ENCODE results near the gene P4HA2. TPM values are rescaled to one million over a fixed set of nuclear protein-coding genes. Genes with fewer than 3 reads are reported as not detected.

P4HA2 gene
- polyA plus RNA-seq, 1 of the 3 experiments (the other 2 are of a cell fraction): 67.2 TPM

GRCh38 chr5:132190161-132190817 is 37.4 kb downstream of the P4HA2 start (continued):
- TF ChIP-seq RAD21 (IDR thresholded peaks at IDR 0.05; ENCODE audit: low read length) (peak; percentile 68), CHD2 (IDR thresholded peaks at IDR 0.05; ENCODE audit: low read length, partially characterized antibody) (peak; percentile 68), GABPA (IDR thresholded peaks at IDR 0.05; ENCODE audit: low read depth) (peak; percentile 82), JUND (IDR thresholded peaks at IDR 0.05) (no peak)
- TF ChIP-seq, protein P1, sequence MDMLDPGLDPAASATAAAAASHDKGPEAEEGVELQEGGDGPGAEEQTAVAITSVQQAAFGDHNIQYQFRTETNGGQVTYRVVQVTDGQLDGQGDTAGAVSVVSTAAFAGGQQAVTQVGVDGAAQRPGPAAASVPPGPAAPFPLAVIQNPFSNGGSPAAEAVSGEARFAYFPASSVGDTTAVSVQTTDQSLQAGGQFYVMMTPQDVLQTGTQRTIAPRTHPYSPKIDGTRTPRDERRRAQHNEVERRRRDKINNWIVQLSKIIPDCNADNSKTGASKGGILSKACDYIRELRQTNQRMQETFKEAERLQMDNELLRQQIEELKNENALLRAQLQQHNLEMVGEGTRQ (IDR thresholded peaks at IDR 0.05; ENCODE audit: borderline replicate concordance, low read depth, low read length): no peak

- WGBS (ENCODE audit: low lambda C conversion rate): 92% methylated on average over 1 of the region's 1 CpG
- no peak for TF ChIP-seq JUND (IDR thresholded peaks at IDR 0.05)
- TF ChIP-seq, protein P2, sequence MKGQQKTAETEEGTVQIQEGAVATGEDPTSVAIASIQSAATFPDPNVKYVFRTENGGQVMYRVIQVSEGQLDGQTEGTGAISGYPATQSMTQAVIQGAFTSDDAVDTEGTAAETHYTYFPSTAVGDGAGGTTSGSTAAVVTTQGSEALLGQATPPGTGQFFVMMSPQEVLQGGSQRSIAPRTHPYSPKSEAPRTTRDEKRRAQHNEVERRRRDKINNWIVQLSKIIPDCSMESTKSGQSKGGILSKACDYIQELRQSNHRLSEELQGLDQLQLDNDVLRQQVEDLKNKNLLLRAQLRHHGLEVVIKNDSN (IDR thresholded peaks at IDR 0.05; ENCODE audit: borderline replicate concordance, low read depth): no peak
- no peak for TF ChIP-seq NRF1 (IDR thresholded peaks at IDR 0.05; ENCODE audit: low read depth, low read length)
- no peak for TF ChIP-seq CHD2 (IDR thresholded peaks at IDR 0.05; ENCODE audit: low read length, partially characterized antibody)
- TF ChIP-seq EP300 (IDR thresholded peaks at IDR 0.05; ENCODE audit: borderline replicate concordance in 1 of 2, low read depth in 1 of 2, low read length in 1 of 2): no peak
- no peak for TF ChIP-seq GABPA (IDR thresholded peaks at IDR 0.05; ENCODE audit: low read depth)
- TF ChIP-seq GATA2 (CRISPR knock-in tag; IDR thresholded peaks at IDR 0.05): no peak
- no peak for TF ChIP-seq FOXJ3 (CRISPR knock-in tag; IDR thresholded peaks at IDR 0.05)
- TF ChIP-seq POLR2AphosphoS5 (IDR thresholded peaks at IDR 0.05; ENCODE audit: low read depth, low read length): no peak
- TF ChIP-seq, protein P1 (IDR thresholded peaks at IDR 0.05; ENCODE audit: borderline replicate concordance, low read depth, low read length): no peak
- TF ChIP-seq MAX (IDR thresholded peaks at IDR 0.05; ENCODE audit: low read depth): no peak
- TF ChIP-seq TEAD4 (IDR thresholded peaks at IDR 0.05; ENCODE audit: borderline replicate concordance, insufficient read depth): no peak
- TF ChIP-seq RXRA (IDR thresholded peaks at IDR 0.05; ENCODE audit: borderline replicate concordance, low read depth): no peak
- TF ChIP-seq NFIC (IDR thresholded peaks at IDR 0.05; ENCODE audit: borderline replicate concordance): no peak
- TF ChIP-seq, protein P3, sequence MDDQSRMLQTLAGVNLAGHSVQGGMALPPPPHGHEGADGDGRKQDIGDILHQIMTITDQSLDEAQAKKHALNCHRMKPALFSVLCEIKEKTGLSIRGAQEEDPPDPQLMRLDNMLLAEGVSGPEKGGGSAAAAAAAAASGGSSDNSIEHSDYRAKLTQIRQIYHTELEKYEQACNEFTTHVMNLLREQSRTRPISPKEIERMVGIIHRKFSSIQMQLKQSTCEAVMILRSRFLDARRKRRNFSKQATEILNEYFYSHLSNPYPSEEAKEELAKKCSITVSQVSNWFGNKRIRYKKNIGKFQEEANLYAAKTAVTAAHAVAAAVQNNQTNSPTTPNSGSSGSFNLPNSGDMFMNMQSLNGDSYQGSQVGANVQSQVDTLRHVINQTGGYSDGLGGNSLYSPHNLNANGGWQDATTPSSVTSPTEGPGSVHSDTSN (IDR thresholded peaks at IDR 0.05): no peak
- TF ChIP-seq, protein P4, sequence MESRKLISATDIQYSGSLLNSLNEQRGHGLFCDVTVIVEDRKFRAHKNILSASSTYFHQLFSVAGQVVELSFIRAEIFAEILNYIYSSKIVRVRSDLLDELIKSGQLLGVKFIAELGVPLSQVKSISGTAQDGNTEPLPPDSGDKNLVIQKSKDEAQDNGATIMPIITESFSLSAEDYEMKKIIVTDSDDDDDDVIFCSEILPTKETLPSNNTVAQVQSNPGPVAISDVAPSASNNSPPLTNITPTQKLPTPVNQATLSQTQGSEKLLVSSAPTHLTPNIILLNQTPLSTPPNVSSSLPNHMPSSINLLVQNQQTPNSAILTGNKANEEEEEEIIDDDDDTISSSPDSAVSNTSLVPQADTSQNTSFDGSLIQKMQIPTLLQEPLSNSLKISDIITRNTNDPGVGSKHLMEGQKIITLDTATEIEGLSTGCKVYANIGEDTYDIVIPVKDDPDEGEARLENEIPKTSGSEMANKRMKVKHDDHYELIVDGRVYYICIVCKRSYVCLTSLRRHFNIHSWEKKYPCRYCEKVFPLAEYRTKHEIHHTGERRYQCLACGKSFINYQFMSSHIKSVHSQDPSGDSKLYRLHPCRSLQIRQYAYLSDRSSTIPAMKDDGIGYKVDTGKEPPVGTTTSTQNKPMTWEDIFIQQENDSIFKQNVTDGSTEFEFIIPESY (IDR thresholded peaks at IDR 0.05; ENCODE audit: borderline replicate concordance, low read depth): no peak
- no peak for TF ChIP-seq RAD21 (IDR thresholded peaks at IDR 0.05; ENCODE audit: low read length)
- no peaks in the 10 kb centered on the region for H3K4me1 ChIP-seq (ENCODE audit: control insufficient read depth in 1 of 2, insufficient read depth in 2 of 2, low read depth in 1 of 2, low read length in 1 of 2)
- ChIA-PET CTCF (no interaction called here), POLR2A (no interaction called here)
- no peak overlapping the region for H3K27ac ChIP-seq (ENCODE audit: low read depth in 2 of 2, low read length in 1 of 2)
- no peaks in the 10 kb centered on the region for H3K9me3 ChIP-seq
- H3K4me2 ChIP-seq: no peak overlapping the region
- peaks cover 0 to 4% of the 10 kb centered on the region in 2 experiments for H3K36me3 ChIP-seq (replicated peaks in 1 of 2; ENCODE audit: control insufficient read depth in 1 of 2, insufficient read depth in 2 of 2, low read length in 1 of 2)
- H4K20me1 ChIP-seq (ENCODE audit: insufficient read depth): no peaks in the 10 kb centered on the region
- peak; percentile 33 for DNase-seq
- H2AFZ ChIP-seq (ENCODE audit: low read depth): no peak overlapping the region
- H3K4me3 ChIP-seq (ENCODE audit: low read depth in 2 of 2, low read length in 1 of 2): no peak overlapping the region
- H3K79me2 ChIP-seq (ENCODE audit: insufficient read depth): no peaks in the 10 kb centered on the region
- no peaks in the 10 kb centered on the region for H3K9me2 ChIP-seq
- H3K27me3 ChIP-seq (ENCODE audit: insufficient read depth): no peaks in the 10 kb centered on the region
- no peaks in the 10 kb centered on the region for H3F3A ChIP-seq (replicated peaks; ENCODE audit: insufficient read depth)
- H3K9ac ChIP-seq: no peak overlapping the region
These were observed 43.1 kb downstream of the P4HA2 start for GRCh38 chr5:132184588-132184987.

Data from SK-N-SH (cell line).